Colon (tissue), 2 donors: ENCODE measurements around the gene ARFGEF2.
"Not testable (repeated sequence)": the region's sequence is repeated elsewhere in the genome, so short reads cannot be mapped to it uniquely, and the experiment has no call there.

ENCODE experiments used
- FAIRE-seq: peaks from 2 replicates; lab custom pipeline; 2012; peaks lifted over from hg19 to GRCh38; lab: Jason Lieb, UNC
- donor health status: control.
- donor health status: control.

The ARFGEF2 gene

GRCh38 chr20:48921168-48921882 lies at the start of gene ARFGEF2:
ARFGEF2 (plus strand) TSS chr20:48921711; CDS start chr20:48921890, 179 bp downstream.
- no peak for FAIRE-seq

GRCh38 chr20:48875233-48875913 lies 46.1 kb upstream of the ARFGEF2 start:
- FAIRE-seq = no peak

- no peak for FAIRE-seq
Observed at GRCh38 chr20:48875914-48876240, 45.6 kb upstream of the ARFGEF2 start.

GRCh38 chr20:48877304-48877703 lies 44.2 kb upstream of the ARFGEF2 start:
- FAIRE-seq = no peak

DNA sequence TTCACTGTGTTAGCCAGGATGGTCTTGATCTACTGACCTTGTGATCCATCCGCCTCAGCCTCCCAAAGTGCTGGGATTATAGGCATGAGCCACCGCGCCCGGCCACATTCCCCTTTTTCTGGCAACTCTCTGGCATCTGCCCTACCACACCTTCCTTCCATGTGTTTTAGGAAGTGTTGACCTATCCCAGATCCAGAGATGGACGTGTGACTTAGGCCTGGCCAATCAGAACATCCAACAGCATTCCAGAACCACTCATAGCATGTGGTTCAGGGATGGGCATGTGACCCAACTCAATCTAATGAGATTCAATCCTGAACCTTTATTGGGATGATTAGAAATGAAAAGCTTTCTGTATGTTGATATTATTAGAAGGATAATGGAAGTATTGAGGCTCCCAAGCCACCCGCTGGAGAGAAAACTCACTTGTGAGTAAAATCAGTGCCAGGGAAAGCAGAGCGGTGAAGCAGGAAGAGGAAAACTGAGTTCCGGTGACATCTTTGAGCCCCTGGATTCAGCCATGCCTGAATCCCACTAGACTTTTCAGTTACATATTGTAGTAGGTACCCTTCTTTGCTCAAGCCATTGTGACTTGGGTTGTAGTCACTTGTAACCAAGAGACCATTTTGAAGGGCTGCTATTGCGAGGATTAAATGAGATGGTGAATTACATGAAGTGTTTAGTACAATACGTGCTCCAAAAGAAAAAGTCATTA lies 42.8 kb upstream of the ARFGEF2 start:
- FAIRE-seq = no peak

- no peak for FAIRE-seq
Observed at GRCh38 chr20:48879612-48880245, 41.8 kb upstream of the ARFGEF2 start.

- FAIRE-seq = no peak
Observed at GRCh38 chr20:48880331-48880730, 41.2 kb upstream of the ARFGEF2 start.

GRCh38 chr20:48880981-48881657 lies 40.4 kb upstream of the ARFGEF2 start:
- FAIRE-seq = no peak

DNA sequence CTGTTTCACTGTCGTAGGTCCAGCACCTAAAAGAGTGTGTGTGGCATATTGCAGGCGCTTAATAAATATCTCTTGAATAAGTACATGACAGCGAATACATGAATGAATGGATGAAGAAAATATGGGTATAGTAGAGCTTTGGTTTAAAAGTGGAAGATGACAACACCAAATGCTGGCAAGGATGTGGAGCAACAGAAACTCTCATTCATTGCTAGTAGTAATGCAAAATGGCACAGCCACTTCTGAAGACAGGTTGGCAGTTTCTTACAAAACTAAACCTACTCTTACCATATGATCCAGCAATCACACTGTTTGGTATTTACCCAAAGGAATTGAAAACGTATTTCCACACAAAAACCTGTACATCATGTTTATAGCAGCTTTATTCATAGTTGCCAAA lies 36.3 kb upstream of the ARFGEF2 start:
- no peak for FAIRE-seq

GRCh38 chr20:48886194-48886593 lies 35.3 kb upstream of the ARFGEF2 start:
- FAIRE-seq = no peak

GRCh38 chr20:48886811-48887210 lies 34.7 kb upstream of the ARFGEF2 start:
- FAIRE-seq = no peak

- not testable (repeated sequence) for FAIRE-seq
Observed at GRCh38 chr20:48888517-48888916, 33.0 kb upstream of the ARFGEF2 start.

- no peak for FAIRE-seq
Observed at GRCh38 chr20:48889140-48889790, 32.2 kb upstream of the ARFGEF2 start.

- no peak for FAIRE-seq
Observed at GRCh38 chr20:48891235-48892048, 30.1 kb upstream of the ARFGEF2 start.

GRCh38 chr20:48892049-48892470 lies 29.5 kb upstream of the ARFGEF2 start:
- no peak for FAIRE-seq

DNA sequence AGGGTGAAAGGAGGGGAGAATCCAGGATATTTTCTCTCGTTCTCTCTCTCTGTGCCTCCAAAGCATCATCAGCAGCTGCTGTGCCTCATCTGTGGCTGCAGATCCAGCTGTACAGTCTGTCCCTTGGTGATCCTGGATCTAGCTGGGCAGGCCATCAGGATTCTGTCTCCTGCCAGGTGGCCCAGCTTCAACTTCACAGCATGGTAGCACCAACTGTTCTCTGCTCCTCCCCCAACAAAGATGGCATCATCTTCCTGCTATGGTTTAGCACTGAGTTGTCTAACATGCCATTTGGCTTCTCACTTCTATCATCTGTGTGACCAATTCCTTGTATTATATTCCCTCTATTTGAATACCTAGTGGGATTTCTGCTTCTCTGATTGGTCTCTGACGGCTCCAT lies 28.6 kb upstream of the ARFGEF2 start:
- FAIRE-seq = no peak

DNA sequence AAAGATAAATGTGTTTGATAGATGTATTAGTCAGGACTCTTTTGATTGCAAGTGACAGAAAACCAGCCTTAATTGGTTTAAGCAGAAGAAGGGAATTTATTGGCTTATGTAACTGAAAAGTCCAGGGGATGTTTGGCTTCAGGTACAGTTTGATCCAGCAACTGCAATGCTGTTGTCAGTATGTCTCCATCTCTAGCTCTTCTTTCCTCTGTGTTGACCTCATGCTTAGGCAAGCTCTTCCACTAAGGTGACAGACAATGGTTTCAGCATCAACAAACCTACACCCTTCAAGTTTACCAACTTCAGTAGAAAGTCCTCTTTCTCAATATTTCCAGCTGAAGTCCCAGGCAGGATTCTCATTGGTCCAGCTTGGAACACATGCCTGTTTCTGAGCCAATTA lies 28.1 kb upstream of the ARFGEF2 start:
- no peak for FAIRE-seq

DNA sequence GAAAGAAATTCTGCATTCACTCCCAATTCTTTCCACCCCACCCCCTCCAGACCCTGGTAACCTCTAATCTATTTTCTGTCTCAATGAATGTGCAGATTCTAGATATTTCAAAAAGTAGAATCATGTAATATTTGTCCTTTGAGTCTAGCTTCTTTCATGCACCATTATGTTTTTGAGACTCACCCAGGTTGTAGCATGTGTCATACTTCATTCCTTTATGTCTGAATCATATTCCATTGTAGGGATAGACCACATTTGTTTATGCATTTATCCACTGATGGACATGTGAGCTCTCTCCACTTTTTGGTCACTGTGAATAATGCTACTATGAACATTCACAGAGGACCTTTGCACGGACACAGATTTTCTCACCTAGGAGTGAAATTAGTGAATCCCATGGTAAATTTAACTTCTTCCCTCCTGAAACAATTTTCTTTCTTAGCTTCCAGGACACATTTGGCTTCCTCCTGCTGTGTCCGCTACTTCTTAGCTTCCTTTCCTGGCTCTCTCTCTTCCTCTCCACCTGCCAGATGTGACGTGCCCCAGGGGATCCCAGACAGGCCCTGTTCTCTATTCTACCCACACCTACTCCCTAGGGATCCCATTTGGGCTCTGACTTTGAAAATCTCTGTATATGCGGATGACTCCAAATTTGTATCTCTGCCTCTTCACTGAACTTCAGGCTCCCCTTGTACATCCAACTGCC lies 24.1 kb upstream of the ARFGEF2 start:
- no peak for FAIRE-seq

- FAIRE-seq = no peak
Observed at GRCh38 chr20:48898210-48898609, 23.3 kb upstream of the ARFGEF2 start.

GRCh38 chr20:48898896-48899530 lies 22.5 kb upstream of the ARFGEF2 start:
- FAIRE-seq = no peak
